K562 (cell line): ENCODE measurements around the gene IL7R. TPM values are rescaled to one million over a fixed set of nuclear protein-coding genes. Genes with fewer than 3 reads are reported as not detected.

Experiments used
- ATAC-seq: fragments of 200-7000 bp; cut with Tn5 transposase; 3 replicates; pipeline ENCODE4 v1.9.1; 2020; ENCODE audit warnings: moderate library complexity
- BruUV-seq: library from RNA; stranded (reverse); fragments of 400-500 nt; replicated peaks from 2 replicates; lab custom pipeline; 2021; lab: Mats Ljungman, UMichigan
- CTCF ChIA-PET: fragments of 300-600 bp; formaldehyde crosslinking; extraction: SDS; loops from one replicate; lab custom pipeline; 2021; ENCODE audit warnings: low intra/inter-chr PET ratio; lab: Yijun Ruan, JAX
- POLR2A ChIA-PET: fragments of 300-600, 350-650 bp; sonication (Branson Sonifier 250); formaldehyde crosslinking; extraction: SDS; loops from one replicate; lab custom pipeline; 2021; ENCODE audit warnings: antibody characterized with exemption, inconsistent platforms; lab: Yijun Ruan, JAX
- DNase-seq, 4 experiments: peaks; one replicate each; pipeline versions ENCODE4 v3.0.0 to v3.0.0-alpha.2; 2011 to 2018; ENCODE audit warnings: low spot score in 3 of 4, mixed read lengths in 3 of 4; ENCODE audit errors: extremely low read depth in 1 of 4
- FAIRE-seq: peaks from 2 replicates; lab custom pipeline; 2011; peaks lifted over from hg19 to GRCh38; lab: Jason Lieb, UNC
- H2AFZ ChIP-seq: 2 replicates; pipeline ENCODE4 v1.6.0; 2011; ENCODE audit warnings: low read depth, low read length, control low read depth, inconsistent platforms
- H3K27ac ChIP-seq: fragments of 200-600 bp; 3 replicates; pipeline ENCODE4 v1.8.0; 2011; ENCODE audit warnings: low read depth, mild to moderate bottlenecking, control low read depth, inconsistent platforms, low read length, moderate library complexity, mixed read lengths; ENCODE audit errors: extremely low read depth
- H3K27me3 ChIP-seq, 2 experiments: fragments of 300-600 bp in 1 of 2; 2 replicates in 1 of 2; 3 replicates in 1 of 2; pipeline versions ENCODE4 v1.6.0 to v1.8.0; 2011; ENCODE audit warnings: inconsistent platforms in 2 of 2, low read length in 2 of 2, mild to moderate bottlenecking in 1 of 2, mixed read lengths in 1 of 2, moderate library complexity in 1 of 2; ENCODE audit not compliant: control insufficient read depth in 2 of 2, insufficient read depth in 2 of 2
- H3K36me3 ChIP-seq: fragments of 300-600 bp; 3 replicates; pipeline ENCODE4 v1.8.0; 2011; ENCODE audit warnings: mild to moderate bottlenecking, low read length, inconsistent platforms; ENCODE audit not compliant: control insufficient read depth, insufficient read depth
- H3K4me1 ChIP-seq, 2 experiments: fragments of 200-600 bp in 1 of 2; replicated peaks in 1 of 2; 2 replicates in 1 of 2; 3 replicates in 1 of 2; pipeline versions ENCODE4 v1.5.1 to v1.8.0; 2011; ENCODE audit warnings: inconsistent platforms in 2 of 2, low read length in 2 of 2, mild to moderate bottlenecking in 1 of 2, mixed read lengths in 1 of 2, moderate library complexity in 1 of 2; ENCODE audit not compliant: control insufficient read depth in 2 of 2, insufficient read depth in 2 of 2
- H3K4me2 ChIP-seq: 2 replicates; pipeline ENCODE4 v1.6.1; 2011; ENCODE audit warnings: low read length, control low read depth, inconsistent platforms, mixed read lengths; ENCODE audit not compliant: insufficient read depth
- H3K4me3 ChIP-seq: fragments of 200-600 bp; sonication (generic), shearing (Covaris generic); 2 replicates; pipeline ENCODE4 v1.5.1; 2016; ENCODE audit warnings: control low read depth, inconsistent platforms
- H3K79me2 ChIP-seq: fragments of 200-600 bp; 3 replicates; pipeline ENCODE4 v1.8.0; 2011; ENCODE audit warnings: low read length, inconsistent platforms; ENCODE audit not compliant: control insufficient read depth, insufficient read depth
- H3K9ac ChIP-seq, 2 experiments: 2 replicates each; pipeline versions ENCODE4 v1.6.0 to v1.6.1; 2011; ENCODE audit warnings: low read depth in 2 of 2, low read length in 2 of 2, control low read depth in 1 of 2, inconsistent platforms in 1 of 2, mild to moderate bottlenecking in 1 of 2, mixed read lengths in 1 of 2; ENCODE audit not compliant: insufficient read depth in 1 of 2
- H3K9me1 ChIP-seq: one replicate; pipeline ENCODE4 v1.6.0; 2011; ENCODE audit warnings: inconsistent platforms, mild to moderate bottlenecking, low read length, moderate library complexity; ENCODE audit not compliant: control insufficient read depth, insufficient read depth
- H3K9me3 ChIP-seq: replicated peaks from 2 replicates; pipeline ENCODE4 v1.5.1; 2011; ENCODE audit warnings: low read depth, low read length, inconsistent platforms; ENCODE audit not compliant: control insufficient read depth, insufficient read depth
- H4K20me1 ChIP-seq: replicated peaks from 2 replicates; pipeline ENCODE4 v1.6.1; 2011; ENCODE audit warnings: low read length, inconsistent platforms, mixed read lengths; ENCODE audit not compliant: control insufficient read depth, insufficient read depth
- BMI1 ChIP-seq: fragments of 150-350 bp; IDR thresholded peaks from 2 replicates; pipeline ENCODE4 v1.6.1; 2014; ENCODE audit warnings: low read length
- CBX1 ChIP-seq: sonication (generic); IDR thresholded peaks from 2 replicates; pipeline ENCODE4 v1.6.1; 2016; ENCODE audit warnings: antibody characterized with exemption, low read depth, mild to moderate bottlenecking
- DPF2 ChIP-seq: fragments of 450-650 bp; IDR thresholded peaks from 2 replicates; pipeline ENCODE4 v1.6.1; 2016
- MEF2A ChIP-seq: IDR thresholded peaks from 2 replicates; pipeline ENCODE4 v1.6.1; 2011; ENCODE audit warnings: low read depth, mild to moderate bottlenecking, low read length, moderate library complexity; ENCODE audit not compliant: control insufficient read depth
- NRF1 ChIP-seq, 2 experiments: fragments of 450-650 bp; IDR thresholded peaks in 1 of 2; conservative IDR thresholded peaks in 1 of 2; 2 replicates each; pipeline ENCODE4 v1.6.1; 2014; ENCODE audit warnings: mild to moderate bottlenecking in 2 of 2
- PHTF2 ChIP-seq: fragments of 250-450 bp; sonication (Bioruptor Pico); IDR thresholded peaks from 2 replicates; pipeline ENCODE4 v1.5.0; 2021; ENCODE audit warnings: mild to moderate bottlenecking
- SREBF2 ChIP-seq: sonication (generic); formaldehyde crosslinking; IDR thresholded peaks from 2 replicates; pipeline ENCODE4 v1.4.0; 2020; ENCODE audit warnings: mild to moderate bottlenecking, missing genetic modification reagents
- TCF7L2 ChIP-seq: fragments of 150-350 bp; IDR thresholded peaks from 2 replicates; pipeline ENCODE4 v1.6.1; 2016; ENCODE audit warnings: low read depth, mild to moderate bottlenecking, low read length, moderate library complexity
- WGBS: fragments of 100-300 bp; shearing (Covaris generic); methylation state at CpG from one replicate; pipeline ENCODE4 v1.1.6; 2016; ENCODE audit warnings: low coverage, mixed read lengths; ENCODE audit not compliant: insufficient coverage; ENCODE audit errors: missing lambda C conversion rate; 5-methylcytosine and 5-hydroxymethylcytosine counted together
- in situ Hi-C: fragments of 300-500 bp; cut with MboI; formaldehyde crosslinking; loops from 4 replicates; pipeline ENCODE4 v1.15.0; 2018; ENCODE audit warnings: inconsistent platforms, mixed read lengths
- intact Hi-C: fragments of 100-400 bp; cut with micrococcal nuclease; formaldehyde crosslinking; loops from 2 replicates; pipeline ENCODE4 v1.14.2; 2022
- polyA plus RNA-seq, 8 experiments: library from polyadenylated mRNA; depleted of rRNA in 4 of 8; stranded (reverse) in 5 of 8; unstranded in 3 of 8; fragments of >200 nt; fragmentation: Nextera tagmentation in 2 of 8; fragmentation: Illumina TruSeq in 1 of 8; extraction: Ambion mirVana in 2 of 8; extraction: Trizol in 1 of 8; gene quantifications; 2 replicates each; pipeline versions ENCODE4 v1.2.1 to v1.2.3, GENCODE V29; 2011 to 2014; ENCODE audit warnings: inconsistent platforms in 1 of 8, missing spikeins in 1 of 8
- total RNA-seq, 7 experiments: library from RNA; depleted of rRNA in 6 of 7; stranded (reverse); fragments of >200 nt in 6 of 7; fragmentation: Illumina TruSeq in 2 of 7; extraction: Trizol in 2 of 7; gene quantifications; 2 replicates each; pipeline versions ENCODE4 v1.2.1 to v1.2.3, GENCODE V29; 2011 to 2021; ENCODE audit warnings: low replicate concordance in 1 of 7
- TF ChIP-seq, protein P1 (sequence below): sonication (generic); formaldehyde crosslinking; IDR thresholded peaks from 2 replicates; pipeline ENCODE4 v1.8.1; 2023; ENCODE audit warnings: mild to moderate bottlenecking, missing genetic modification reagents
- TF ChIP-seq, protein P2 (sequence below): IDR thresholded peaks from 3 replicates; pipeline ENCODE4 v1.6.1; 2011; ENCODE audit warnings: borderline replicate concordance, mild to moderate bottlenecking; ENCODE audit not compliant: insufficient read length, insufficient read depth

The IL7R gene
- total and polyA plus RNA-seq, 9 of the 15 experiments (the other 6 are each of a cell fraction or from before 2014, with no cell fraction given) = 0.04 to 0.98 (median 0.09) TPM; not detected in 3

DNA sequence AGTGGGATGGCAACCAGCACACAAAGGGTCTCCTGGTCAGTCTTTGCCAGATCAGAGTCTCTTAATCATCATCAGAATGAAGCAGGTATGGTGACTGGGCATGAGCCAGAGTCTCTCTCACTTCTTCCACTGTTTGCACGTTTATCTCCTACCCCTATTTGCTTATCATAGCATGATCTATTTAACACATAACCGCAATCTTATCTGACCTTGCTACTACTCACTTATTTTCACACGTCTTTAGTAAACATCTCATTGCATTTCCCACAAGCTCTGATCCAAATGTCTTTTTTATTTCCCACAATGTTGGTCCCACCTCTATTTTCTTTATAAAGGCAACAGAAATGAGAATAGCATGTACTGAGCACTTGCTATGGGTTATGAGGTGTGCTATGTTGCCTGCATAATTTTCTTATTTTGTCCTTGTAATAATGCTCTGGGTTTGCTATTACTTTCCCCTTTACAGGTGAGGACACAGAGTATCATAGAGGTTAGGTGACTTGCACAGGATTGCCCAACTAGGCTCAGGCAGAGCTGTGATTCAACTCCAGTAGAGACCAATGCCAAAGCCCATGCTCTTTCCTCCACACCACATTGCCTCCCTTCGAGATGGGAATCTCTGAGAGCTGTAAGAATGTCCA, 39.7 kb upstream of the IL7R start:
- 0% methylated on average over 4 of the region's 4 CpGs for WGBS
- ChIA-PET POLR2A (interaction anchor here (0.6 kb wide), 1 partner anchor 9 kb away, joined by 3 read pairs; no protein-coding TSS in a partner anchor), CTCF (no interaction called here)
- H3K4me3 ChIP-seq = no peak overlapping the region
- H2AFZ ChIP-seq = no peak overlapping the region
- no TSS peak for BruUV-seq
- H3K27me3 ChIP-seq = no peaks in the 10 kb centered on the region
- in situ Hi-C loops = no loop called here
- H4K20me1 ChIP-seq = no peaks in the 10 kb centered on the region
- H3K9me1 ChIP-seq = no peaks in the 10 kb centered on the region
- DNase-seq = no peak
- no peaks in the 10 kb centered on the region for H3K9me3 ChIP-seq
- TF ChIP-seq TCF7L2 (no peak), NRF1 (conservative IDR thresholded peaks at IDR 0.05 in 1 of 2, IDR thresholded peaks at IDR 0.05 in 1 of 2) (no peak), CBX1 (no peak), BMI1 (no peak), SREBF2 (no peak), DPF2 (no peak), MEF2A (no peak), PHTF2 (CRISPR knock-in tag) (no peak)
- TF ChIP-seq, protein P1, sequence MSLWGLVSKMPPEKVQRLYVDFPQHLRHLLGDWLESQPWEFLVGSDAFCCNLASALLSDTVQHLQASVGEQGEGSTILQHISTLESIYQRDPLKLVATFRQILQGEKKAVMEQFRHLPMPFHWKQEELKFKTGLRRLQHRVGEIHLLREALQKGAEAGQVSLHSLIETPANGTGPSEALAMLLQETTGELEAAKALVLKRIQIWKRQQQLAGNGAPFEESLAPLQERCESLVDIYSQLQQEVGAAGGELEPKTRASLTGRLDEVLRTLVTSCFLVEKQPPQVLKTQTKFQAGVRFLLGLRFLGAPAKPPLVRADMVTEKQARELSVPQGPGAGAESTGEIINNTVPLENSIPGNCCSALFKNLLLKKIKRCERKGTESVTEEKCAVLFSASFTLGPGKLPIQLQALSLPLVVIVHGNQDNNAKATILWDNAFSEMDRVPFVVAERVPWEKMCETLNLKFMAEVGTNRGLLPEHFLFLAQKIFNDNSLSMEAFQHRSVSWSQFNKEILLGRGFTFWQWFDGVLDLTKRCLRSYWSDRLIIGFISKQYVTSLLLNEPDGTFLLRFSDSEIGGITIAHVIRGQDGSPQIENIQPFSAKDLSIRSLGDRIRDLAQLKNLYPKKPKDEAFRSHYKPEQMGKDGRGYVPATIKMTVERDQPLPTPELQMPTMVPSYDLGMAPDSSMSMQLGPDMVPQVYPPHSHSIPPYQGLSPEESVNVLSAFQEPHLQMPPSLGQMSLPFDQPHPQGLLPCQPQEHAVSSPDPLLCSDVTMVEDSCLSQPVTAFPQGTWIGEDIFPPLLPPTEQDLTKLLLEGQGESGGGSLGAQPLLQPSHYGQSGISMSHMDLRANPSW (CRISPR knock-in tag) = no peak
- TF ChIP-seq, protein P2, sequence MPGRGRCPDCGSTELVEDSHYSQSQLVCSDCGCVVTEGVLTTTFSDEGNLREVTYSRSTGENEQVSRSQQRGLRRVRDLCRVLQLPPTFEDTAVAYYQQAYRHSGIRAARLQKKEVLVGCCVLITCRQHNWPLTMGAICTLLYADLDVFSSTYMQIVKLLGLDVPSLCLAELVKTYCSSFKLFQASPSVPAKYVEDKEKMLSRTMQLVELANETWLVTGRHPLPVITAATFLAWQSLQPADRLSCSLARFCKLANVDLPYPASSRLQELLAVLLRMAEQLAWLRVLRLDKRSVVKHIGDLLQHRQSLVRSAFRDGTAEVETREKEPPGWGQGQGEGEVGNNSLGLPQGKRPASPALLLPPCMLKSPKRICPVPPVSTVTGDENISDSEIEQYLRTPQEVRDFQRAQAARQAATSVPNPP = no peak
- TF ChIP-seq, all 486 proteins: peak for 0
- Histone ChIP-seq H3K79me2 (no peaks in the 10 kb centered on the region), H3K9ac (no peak overlapping the region), H3K4me1 (no peaks in the 10 kb centered on the region), H3K36me3 (no peaks in the 10 kb centered on the region), H3K4me2 (no peak overlapping the region), H3K27ac (no peak overlapping the region)
- no peak for ATAC-seq
- intact Hi-C loops = no loop called here
- FAIRE-seq = no peak
